ENCODE measurements around the gene AGPS.
"Not testable (repeated sequence)": the region's sequence is repeated elsewhere in the genome, so short reads cannot be mapped to it uniquely, and the experiment has no call there.

Gene AGPS

DNA sequence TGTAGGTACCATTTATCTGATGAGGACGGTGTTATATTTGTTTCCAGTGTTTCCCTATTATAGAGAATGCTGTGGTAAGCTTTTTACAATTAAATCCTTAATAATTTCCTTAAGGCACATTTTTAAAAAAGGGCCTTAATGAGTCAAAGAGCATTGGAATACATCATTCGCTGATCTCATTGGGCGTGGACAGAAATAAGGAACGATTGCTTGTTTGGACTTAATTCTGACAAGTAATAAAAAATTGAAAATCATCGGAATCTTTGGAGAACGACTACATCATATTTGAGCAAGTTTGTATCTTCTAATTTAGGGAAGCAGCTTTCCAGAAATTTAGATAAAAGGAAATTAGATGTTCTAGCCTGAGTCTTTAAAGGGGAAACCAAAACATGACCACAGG is 11.3 kb downstream of the AGPS start:
- TF ChIP-seq, protein P1, sequence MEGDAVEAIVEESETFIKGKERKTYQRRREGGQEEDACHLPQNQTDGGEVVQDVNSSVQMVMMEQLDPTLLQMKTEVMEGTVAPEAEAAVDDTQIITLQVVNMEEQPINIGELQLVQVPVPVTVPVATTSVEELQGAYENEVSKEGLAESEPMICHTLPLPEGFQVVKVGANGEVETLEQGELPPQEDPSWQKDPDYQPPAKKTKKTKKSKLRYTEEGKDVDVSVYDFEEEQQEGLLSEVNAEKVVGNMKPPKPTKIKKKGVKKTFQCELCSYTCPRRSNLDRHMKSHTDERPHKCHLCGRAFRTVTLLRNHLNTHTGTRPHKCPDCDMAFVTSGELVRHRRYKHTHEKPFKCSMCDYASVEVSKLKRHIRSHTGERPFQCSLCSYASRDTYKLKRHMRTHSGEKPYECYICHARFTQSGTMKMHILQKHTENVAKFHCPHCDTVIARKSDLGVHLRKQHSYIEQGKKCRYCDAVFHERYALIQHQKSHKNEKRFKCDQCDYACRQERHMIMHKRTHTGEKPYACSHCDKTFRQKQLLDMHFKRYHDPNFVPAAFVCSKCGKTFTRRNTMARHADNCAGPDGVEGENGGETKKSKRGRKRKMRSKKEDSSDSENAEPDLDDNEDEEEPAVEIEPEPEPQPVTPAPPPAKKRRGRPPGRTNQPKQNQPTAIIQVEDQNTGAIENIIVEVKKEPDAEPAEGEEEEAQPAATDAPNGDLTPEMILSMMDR (IDR thresholded peaks at IDR 0.05; ENCODE audit: low read depth, low read length, missing control alignments), result no peak
- H3K4me3 ChIP-seq (ENCODE audit: low read depth, low read length), result no peak overlapping the region
- DNase-seq (ENCODE audit: low read depth), result no peak

DNA sequence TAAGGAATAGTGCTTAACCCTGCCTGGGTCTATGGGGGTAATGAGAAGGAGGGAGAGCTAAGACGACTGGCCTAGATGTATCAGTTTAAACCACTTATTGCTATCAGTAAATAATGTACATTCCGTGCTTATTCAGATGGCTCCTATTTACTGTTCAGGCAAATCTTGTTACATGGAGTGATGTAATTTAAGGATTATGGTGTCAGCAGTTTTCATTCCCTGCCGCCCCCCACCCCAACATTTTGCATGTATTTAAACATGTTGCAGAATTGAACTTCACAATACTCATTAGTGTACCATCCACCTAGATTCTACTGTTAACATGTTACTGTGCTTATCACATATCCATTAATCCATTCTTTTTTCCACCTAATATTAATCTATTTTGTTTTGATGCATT is 11.7 kb downstream of the AGPS start:
- DNase-seq (ENCODE audit: low read depth), result no peak
- TF ChIP-seq, protein P1 (IDR thresholded peaks at IDR 0.05; ENCODE audit: low read depth, low read length, missing control alignments), result no peak
- H3K4me3 ChIP-seq (ENCODE audit: low read depth, low read length), result no peak overlapping the region

DNA sequence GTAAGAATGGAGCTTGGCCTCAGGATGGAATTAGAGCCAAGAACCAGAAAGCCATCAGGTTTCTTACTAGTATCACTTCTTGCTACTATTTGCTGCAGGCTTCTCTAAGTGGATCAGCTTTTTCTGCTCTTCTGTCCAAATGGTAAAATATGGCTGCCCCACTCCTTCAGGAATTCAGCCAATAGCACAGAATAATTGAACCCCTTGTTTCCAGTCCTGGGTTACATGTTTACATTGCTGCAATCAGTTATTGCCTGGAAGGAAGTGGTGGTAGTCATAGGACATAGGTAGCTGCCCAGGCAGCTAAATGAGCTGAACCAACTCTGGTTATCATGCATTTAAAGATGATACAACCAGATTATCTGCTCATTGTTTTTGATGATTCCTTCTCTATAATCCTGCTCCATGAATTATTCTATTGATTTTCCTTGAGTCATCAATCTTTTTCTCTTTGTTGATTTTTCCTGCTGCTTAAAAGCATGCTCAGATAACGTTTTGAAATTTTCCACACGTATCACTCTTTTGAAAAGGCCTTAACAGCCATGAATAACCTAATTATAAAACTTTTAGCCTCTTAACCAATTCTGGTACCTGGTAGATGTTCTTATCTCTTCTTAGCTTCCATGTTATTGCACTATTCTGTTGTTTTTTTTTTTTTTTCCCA is 12.6 kb downstream of the AGPS start:
- TF ChIP-seq, protein P1 (IDR thresholded peaks at IDR 0.05; ENCODE audit: low read depth, low read length, missing control alignments), result no peak
- DNase-seq (ENCODE audit: low read depth), result no peak
- H3K4me3 ChIP-seq (ENCODE audit: low read depth, low read length), result no peak overlapping the region

DNA sequence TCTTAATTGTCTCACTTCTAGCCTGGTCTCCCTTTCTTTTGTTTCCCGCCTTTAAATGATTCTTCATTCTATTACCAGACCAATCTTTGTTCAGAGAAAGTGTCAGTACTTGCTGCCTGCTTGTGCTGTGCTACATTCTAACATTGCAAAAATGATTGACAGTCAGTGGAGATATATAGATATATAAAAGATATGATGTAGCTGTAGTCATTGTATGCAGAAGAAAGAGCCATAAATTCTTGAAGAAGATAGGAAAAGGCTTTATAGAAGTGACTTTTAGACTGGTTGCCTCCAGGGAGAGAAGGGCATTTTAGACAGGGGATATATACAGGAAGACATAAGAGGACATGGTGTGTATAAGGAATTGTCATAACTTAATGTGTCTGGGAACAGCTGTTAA is 13.6 kb downstream of the AGPS start:
- TF ChIP-seq, protein P1 (IDR thresholded peaks at IDR 0.05; ENCODE audit: low read depth, low read length, missing control alignments), result no peak
- DNase-seq (ENCODE audit: low read depth), result no peak
- H3K4me3 ChIP-seq (ENCODE audit: low read depth, low read length), result no peak overlapping the region

DNA sequence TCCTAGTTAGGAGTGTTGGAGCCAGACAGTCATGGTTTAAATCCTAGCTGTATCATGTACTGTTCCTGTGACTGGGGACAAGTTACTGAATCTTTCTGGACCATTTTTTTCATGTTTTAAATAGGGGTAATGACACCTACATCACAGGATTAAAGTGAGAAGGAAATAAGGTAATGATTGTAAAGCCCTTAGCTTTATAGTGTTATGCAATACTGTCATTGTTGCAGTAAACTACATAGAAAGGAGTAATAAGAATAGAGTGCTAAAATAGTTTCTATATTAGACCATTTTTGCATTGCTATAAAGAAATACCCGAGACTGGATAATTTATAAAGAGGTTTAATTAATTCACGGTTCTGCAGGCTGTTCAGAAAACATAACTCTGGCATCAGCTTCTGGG is 14.5 kb downstream of the AGPS start:
- TF ChIP-seq, protein P1 (IDR thresholded peaks at IDR 0.05; ENCODE audit: low read depth, low read length, missing control alignments), result no peak
- H3K4me3 ChIP-seq (ENCODE audit: low read depth, low read length), result no peak overlapping the region
- DNase-seq (ENCODE audit: low read depth), result no peak

DNA sequence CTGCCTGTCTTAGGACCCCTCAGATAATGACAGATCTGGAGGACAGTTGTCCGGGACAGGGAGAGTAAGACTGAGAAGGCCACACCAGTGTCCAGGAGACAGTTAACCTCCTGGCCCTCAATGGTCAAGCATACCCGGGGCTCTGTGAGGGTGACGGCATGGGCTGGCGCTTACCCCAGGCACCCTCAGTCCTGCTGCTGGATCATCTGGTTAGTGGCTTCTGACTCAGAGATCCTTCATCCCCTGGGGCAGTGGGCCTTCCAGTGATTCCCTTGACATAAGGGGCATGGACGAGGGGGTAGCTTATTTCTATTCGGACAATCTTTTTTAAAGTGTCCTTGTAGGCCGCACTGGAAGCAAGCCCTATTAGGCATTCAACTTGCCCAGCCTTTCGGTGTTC is 18.1 kb downstream of the AGPS start:
- H3K4me3 ChIP-seq (ENCODE audit: low read depth, low read length); DNase-seq (ENCODE audit: low read depth): not testable (repeated sequence)

DNA sequence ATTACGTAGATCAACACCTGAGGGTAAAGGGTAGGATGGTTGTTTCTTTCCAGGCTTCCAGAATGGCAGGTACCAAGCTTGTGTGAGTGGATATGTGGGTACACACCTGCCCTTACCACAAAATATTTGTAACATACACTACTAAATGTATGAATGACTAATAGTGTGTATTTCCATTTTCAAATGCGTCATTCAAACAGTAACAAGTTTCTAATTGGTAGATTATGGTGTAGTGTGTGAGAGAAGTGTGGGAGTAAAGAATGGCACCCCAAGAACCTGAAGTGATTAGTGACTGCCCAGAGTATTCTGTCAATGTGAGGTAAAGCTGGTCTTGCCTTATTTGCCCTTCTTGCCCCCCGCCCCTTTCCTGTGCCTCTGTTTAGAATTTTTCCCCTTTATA is 21.1 kb downstream of the AGPS start:
- TF ChIP-seq, protein P1 (IDR thresholded peaks at IDR 0.05; ENCODE audit: low read depth, low read length, missing control alignments), result no peak
- no peak for DNase-seq (ENCODE audit: low read depth)
- H3K4me3 ChIP-seq (ENCODE audit: low read depth, low read length), result no peak overlapping the region

All from GM12864 (cell line).